HCT116 (cell line): ENCODE measurements around the gene TNRC18. TPM values are rescaled to one million over a fixed set of nuclear protein-coding genes. Genes with fewer than 3 reads are reported as not detected.

ENCODE experiments used
- ATAC-seq: fragments of 200-7000 bp; cut with Tn5 transposase; 2 replicates; pipeline ENCODE4 v1.9.1; 2020; ENCODE audit warnings: mild to moderate bottlenecking, moderate library complexity
- BruUV-seq: library from RNA; stranded (reverse); fragments of 400-500 nt; replicated peaks from 2 replicates; lab custom pipeline; 2021; lab: Mats Ljungman, UMichigan
- CTCF ChIA-PET: fragments of 300-600 bp; sonication (Branson Sonifier 250); formaldehyde crosslinking; loops from one replicate; lab custom pipeline; 2021; ENCODE audit warnings: antibody characterized with exemption; lab: Charles Lee
- POLR2A ChIA-PET: fragments of 300-600, 350-600 bp; sonication (Branson Sonifier 250); formaldehyde crosslinking; loops from one replicate; lab custom pipeline; 2021; ENCODE audit warnings: antibody characterized with exemption; lab: Charles Lee
- RAD21 ChIA-PET, 2 experiments: fragments of 300-600 bp; sonication (Branson Sonifier 250); formaldehyde crosslinking; loops; one replicate each; lab custom pipeline; 2023; ENCODE audit warnings: low total read pairs in 2 of 2; ENCODE audit not compliant: uncharacterized antibody in 2 of 2, unreplicated experiment in 2 of 2, low non-redundant PET in 1 of 2; lab: Charles Lee
- DNase-seq: peaks from one replicate; pipeline ENCODE4 v3.0.0-alpha.2; 2010; ENCODE audit warnings: low read depth, low spot score
- H2AFZ ChIP-seq: fragments of 200-600 bp; shearing (Covaris generic), sonication (generic); 2 replicates; pipeline ENCODE4 v1.6.1; 2017; ENCODE audit warnings: low read depth, mixed run types, mixed read lengths, antibody characterized with exemption, low read length; ENCODE audit not compliant: poor library complexity, severe bottlenecking
- H3K27ac ChIP-seq: 2 replicates; pipeline ENCODE4 v1.5.1; 2012; ENCODE audit warnings: low read depth, low read length
- H3K27me3 ChIP-seq: fragments of 200-600 bp; sonication (generic); 2 replicates; pipeline ENCODE4 v1.6.1; 2016; ENCODE audit warnings: mixed run types, low read length, mixed read lengths; ENCODE audit not compliant: insufficient read depth
- H3K36me3 ChIP-seq, 2 experiments: fragments of 200-500 bp in 1 of 2; fragments of 200-600 bp in 1 of 2; sonication (Bioruptor generic) in 1 of 2; sonication (generic) in 1 of 2; 2 replicates each; pipeline versions ENCODE4 v1.5.1 to v1.6.1; 2014 to 2016; ENCODE audit warnings: low read length in 2 of 2, inconsistent platforms in 1 of 2, mixed read lengths in 1 of 2, mixed run types in 1 of 2; ENCODE audit not compliant: insufficient read depth in 2 of 2, control insufficient read depth in 1 of 2
- H3K4me1 ChIP-seq, 2 experiments: fragments of 200-600 bp in 1 of 2; sonication (generic) in 1 of 2; 2 replicates each; pipeline versions ENCODE4 v1.5.1 to v1.6.1; 2012 to 2017; ENCODE audit warnings: low read length in 2 of 2, inconsistent platforms in 1 of 2, mild to moderate bottlenecking in 1 of 2, mixed read lengths in 1 of 2, mixed run types in 1 of 2, moderate library complexity in 1 of 2; ENCODE audit not compliant: insufficient read depth in 2 of 2, control insufficient read depth in 1 of 2
- H3K4me2 ChIP-seq: fragments of 200-600 bp; sonication (generic); 2 replicates; pipeline ENCODE4 v1.6.1; 2017; ENCODE audit warnings: mixed run types, low read length, mixed read lengths
- H3K4me3 ChIP-seq, 2 experiments: fragments of 200-600 bp in 1 of 2; sonication (generic) in 1 of 2; replicated peaks in 1 of 2; 2 replicates each; pipeline ENCODE4 v1.5.1; 2011 to 2016; ENCODE audit warnings: low read length in 2 of 2, control low read depth in 1 of 2, low read depth in 1 of 2, mild to moderate bottlenecking in 1 of 2, mixed read lengths in 1 of 2, mixed run types in 1 of 2
- H3K79me2 ChIP-seq: fragments of 200-600 bp; sonication (generic); 2 replicates; pipeline ENCODE4 v1.6.1; 2017; ENCODE audit warnings: mild to moderate bottlenecking, mixed run types, low read length, moderate library complexity, mixed read lengths; ENCODE audit not compliant: insufficient read depth
- H3K9ac ChIP-seq: fragments of 200-600 bp; sonication (generic); 2 replicates; pipeline ENCODE4 v1.6.1; 2016; ENCODE audit warnings: low read length, mixed read lengths
- H3K9me2 ChIP-seq: fragments of 200-600 bp; sonication (generic), shearing (Covaris generic); 2 replicates; pipeline ENCODE4 v1.6.1; 2017; ENCODE audit warnings: mixed run types, mild to moderate bottlenecking, moderate library complexity; ENCODE audit not compliant: insufficient read depth
- H3K9me3 ChIP-seq, 2 experiments: fragments of 200-500 bp in 1 of 2; fragments of 200-600 bp in 1 of 2; sonication (Bioruptor generic) in 1 of 2; sonication (generic) in 1 of 2; 2 replicates each; pipeline ENCODE4 v1.6.1; 2014 to 2017; ENCODE audit warnings: low read length in 2 of 2, mixed read lengths in 2 of 2, inconsistent platforms in 1 of 2, low read depth in 1 of 2, mild to moderate bottlenecking in 1 of 2, mixed run types in 1 of 2, moderate library complexity in 1 of 2; ENCODE audit not compliant: control insufficient read depth in 1 of 2, insufficient read depth in 1 of 2
- H4K20me1 ChIP-seq: fragments of 200-600 bp; sonication (generic), shearing (Covaris generic); 2 replicates; pipeline ENCODE4 v1.6.1; 2017; ENCODE audit warnings: mixed run types, mild to moderate bottlenecking, moderate library complexity; ENCODE audit not compliant: insufficient read depth
- CBX3 ChIP-seq: IDR thresholded peaks from 2 replicates; pipeline ENCODE4 v1.6.1; 2012; ENCODE audit warnings: low read depth
- CEBPB ChIP-seq: IDR thresholded peaks from 2 replicates; pipeline ENCODE4 v1.6.1; 2012; ENCODE audit warnings: low read depth
- EGR1 ChIP-seq: IDR thresholded peaks from 2 replicates; pipeline ENCODE4 v1.6.1; 2012; ENCODE audit warnings: low read depth
- ELF1 ChIP-seq: IDR thresholded peaks from 2 replicates; pipeline ENCODE4 v1.6.1; 2012; ENCODE audit warnings: low read depth, borderline replicate concordance
- EZH2 ChIP-seq: fragments of 200-600 bp; sonication (generic); IDR thresholded peaks from 2 replicates; pipeline ENCODE4 v1.6.1; 2017; ENCODE audit warnings: antibody characterized with exemption, mixed run types
- EZH2phosphoT487 ChIP-seq: fragments of 200-600 bp; IDR thresholded peaks from 2 replicates; pipeline ENCODE4 v1.6.1; 2018; ENCODE audit warnings: antibody characterized with exemption, borderline replicate concordance
- FOSL1 ChIP-seq: IDR thresholded peaks from 2 replicates; pipeline ENCODE4 v1.6.1; 2012; ENCODE audit warnings: low read depth
- POLR2A ChIP-seq: IDR thresholded peaks from 2 replicates; pipeline ENCODE4 v1.7.0; 2011; ENCODE audit warnings: borderline replicate concordance; ENCODE audit not compliant: insufficient read depth, insufficient read length; ENCODE audit errors: extremely low read depth
- POLR2AphosphoS5 ChIP-seq: IDR thresholded peaks from 2 replicates; pipeline ENCODE4 v1.6.1; 2011; ENCODE audit warnings: mild to moderate bottlenecking, low read depth, low read length, moderate library complexity
- SIN3A ChIP-seq: IDR thresholded peaks from 2 replicates; pipeline ENCODE4 v1.6.1; 2012; ENCODE audit warnings: low read depth
- SP1 ChIP-seq: IDR thresholded peaks from 2 replicates; pipeline ENCODE4 v1.6.1; 2012; ENCODE audit warnings: low read depth
- SRF ChIP-seq: IDR thresholded peaks from 2 replicates; pipeline ENCODE4 v1.6.1; 2012; ENCODE audit warnings: low read depth
- TCF7L2 ChIP-seq: IDR thresholded peaks from 2 replicates; pipeline ENCODE4 v1.7.0; 2011; ENCODE audit warnings: borderline replicate concordance, inconsistent platforms; ENCODE audit not compliant: insufficient read depth, insufficient read length; ENCODE audit errors: extremely low read depth
- ZFX ChIP-seq: fragments of 450-650 bp; IDR thresholded peaks from 2 replicates; pipeline ENCODE4 v1.6.1; 2017
- ZNF274 ChIP-seq: fragments of 200-500 bp; sonication (Bioruptor generic); IDR thresholded peaks from 2 replicates; pipeline ENCODE4 v1.6.1; 2014; ENCODE audit warnings: mild to moderate bottlenecking, low read depth, low read length, inconsistent platforms
- intact Hi-C: fragments of 100-400 bp; cut with micrococcal nuclease; formaldehyde crosslinking; loops from 2 replicates; pipeline ENCODE4 v1.10.0; 2022
- total RNA-seq: library from RNA; stranded (reverse); gene quantifications from one replicate; pipeline ENCODE4 v1.2.1, GENCODE V29; 2021; ENCODE audit not compliant: unreplicated experiment
- TF ChIP-seq, protein P1 (sequence below): IDR thresholded peaks from 2 replicates; pipeline ENCODE4 v1.6.1; 2012; ENCODE audit warnings: low read depth
- TF ChIP-seq, protein P2 (sequence below): IDR thresholded peaks from 2 replicates; pipeline ENCODE4 v1.6.1; 2012
- TF ChIP-seq, protein P3 (sequence below), 3 experiments: fragments of 200-600 bp in 1 of 3; sonication (generic) in 1 of 3; IDR thresholded peaks in 2 of 3; conservative IDR thresholded peaks in 1 of 3; 2 replicates each; pipeline ENCODE4 v1.5.1; 2012 to 2017; ENCODE audit warnings: low read depth in 2 of 3, low read length in 2 of 3, antibody characterized with exemption in 1 of 3, borderline replicate concordance in 1 of 3, control low read depth in 1 of 3, mild to moderate bottlenecking in 1 of 3, mixed read lengths in 1 of 3, mixed run types in 1 of 3, moderate library complexity in 1 of 3; ENCODE audit not compliant: insufficient read depth in 1 of 3
- TF ChIP-seq, protein P4 (sequence below): IDR thresholded peaks from 2 replicates; pipeline ENCODE4 v1.6.1; 2012

TNRC18 gene
- total RNA-seq, 1 experiment from 2014 or later: 101 TPM

DNA sequence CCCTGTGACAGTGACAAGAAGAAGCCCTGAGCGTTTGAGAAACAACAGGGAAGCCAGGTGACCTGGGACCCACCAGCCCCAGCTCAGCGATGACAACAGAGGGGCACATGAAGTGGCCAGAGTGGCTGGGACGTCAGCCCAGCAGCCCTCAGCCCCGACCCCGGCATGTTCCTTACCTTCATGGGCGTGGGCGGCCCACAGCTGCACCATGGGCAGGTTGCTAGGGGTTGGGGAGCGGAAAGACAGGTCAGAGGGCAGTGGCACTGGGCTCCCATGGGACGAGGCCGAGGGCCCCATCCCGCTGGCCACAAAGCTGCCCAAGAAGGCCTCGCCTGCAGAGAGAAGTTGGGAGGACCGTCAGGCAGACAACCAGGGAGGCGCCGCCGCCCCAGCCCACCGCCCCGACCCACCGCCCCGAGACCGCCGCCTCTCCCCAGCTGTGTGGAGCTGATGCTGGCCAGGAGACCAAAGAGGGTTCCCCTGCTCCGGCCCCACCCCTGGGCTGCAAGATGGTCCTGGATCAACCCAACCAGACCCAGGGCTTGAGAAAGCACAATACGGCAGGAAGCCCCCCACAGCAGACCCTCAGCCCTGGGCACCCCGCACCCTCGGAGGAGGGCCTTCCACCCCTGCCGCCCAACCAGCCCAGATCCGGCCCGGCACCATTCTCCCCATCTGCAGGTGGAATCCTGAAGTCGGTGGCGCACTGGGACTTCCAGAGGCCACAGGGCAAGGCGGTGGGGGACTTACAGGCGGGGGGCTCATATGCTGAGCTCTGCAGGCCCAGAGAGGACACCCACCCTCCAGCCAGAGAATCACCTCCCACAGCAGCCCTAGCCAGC is 29.1 kb downstream of the TNRC18 start:
- intact Hi-C loops: no loop called here
- no peaks in the 10 kb centered on the region for H4K20me1 ChIP-seq
- no peaks in the 10 kb centered on the region for H3K9me3 ChIP-seq
- ATAC-seq (no peak), DNase-seq (no peak)
- no peak overlapping the region for H3K4me2 ChIP-seq
- no peak overlapping the region for H2AFZ ChIP-seq
- no TSS peak for BruUV-seq
- CTCF ChIA-PET: interaction anchor here (0.7 kb wide), 1 partner anchor 28 kb away, joined by 6 read pairs; no protein-coding TSS in a partner anchor
- RAD21 ChIA-PET: no interaction called here
- peaks cover 14 to 37% of the 10 kb centered on the region in 2 experiments; a peak in 3 of 4 replicates for H3K4me1 ChIP-seq
- no peaks in the 10 kb centered on the region for H3K9me2 ChIP-seq
- no peak overlapping the region for H3K27ac ChIP-seq
- no peak for TF ChIP-seq SIN3A
- TF ChIP-seq EZH2phosphoT487: no peak
- TF ChIP-seq EZH2: no peak
- TF ChIP-seq, protein P1, sequence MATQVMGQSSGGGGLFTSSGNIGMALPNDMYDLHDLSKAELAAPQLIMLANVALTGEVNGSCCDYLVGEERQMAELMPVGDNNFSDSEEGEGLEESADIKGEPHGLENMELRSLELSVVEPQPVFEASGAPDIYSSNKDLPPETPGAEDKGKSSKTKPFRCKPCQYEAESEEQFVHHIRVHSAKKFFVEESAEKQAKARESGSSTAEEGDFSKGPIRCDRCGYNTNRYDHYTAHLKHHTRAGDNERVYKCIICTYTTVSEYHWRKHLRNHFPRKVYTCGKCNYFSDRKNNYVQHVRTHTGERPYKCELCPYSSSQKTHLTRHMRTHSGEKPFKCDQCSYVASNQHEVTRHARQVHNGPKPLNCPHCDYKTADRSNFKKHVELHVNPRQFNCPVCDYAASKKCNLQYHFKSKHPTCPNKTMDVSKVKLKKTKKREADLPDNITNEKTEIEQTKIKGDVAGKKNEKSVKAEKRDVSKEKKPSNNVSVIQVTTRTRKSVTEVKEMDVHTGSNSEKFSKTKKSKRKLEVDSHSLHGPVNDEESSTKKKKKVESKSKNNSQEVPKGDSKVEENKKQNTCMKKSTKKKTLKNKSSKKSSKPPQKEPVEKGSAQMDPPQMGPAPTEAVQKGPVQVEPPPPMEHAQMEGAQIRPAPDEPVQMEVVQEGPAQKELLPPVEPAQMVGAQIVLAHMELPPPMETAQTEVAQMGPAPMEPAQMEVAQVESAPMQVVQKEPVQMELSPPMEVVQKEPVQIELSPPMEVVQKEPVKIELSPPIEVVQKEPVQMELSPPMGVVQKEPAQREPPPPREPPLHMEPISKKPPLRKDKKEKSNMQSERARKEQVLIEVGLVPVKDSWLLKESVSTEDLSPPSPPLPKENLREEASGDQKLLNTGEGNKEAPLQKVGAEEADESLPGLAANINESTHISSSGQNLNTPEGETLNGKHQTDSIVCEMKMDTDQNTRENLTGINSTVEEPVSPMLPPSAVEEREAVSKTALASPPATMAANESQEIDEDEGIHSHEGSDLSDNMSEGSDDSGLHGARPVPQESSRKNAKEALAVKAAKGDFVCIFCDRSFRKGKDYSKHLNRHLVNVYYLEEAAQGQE: no peak
- no peak for TF ChIP-seq TCF7L2
- TF ChIP-seq FOSL1: no peak
- no peak for TF ChIP-seq POLR2A
- TF ChIP-seq, protein P2, sequence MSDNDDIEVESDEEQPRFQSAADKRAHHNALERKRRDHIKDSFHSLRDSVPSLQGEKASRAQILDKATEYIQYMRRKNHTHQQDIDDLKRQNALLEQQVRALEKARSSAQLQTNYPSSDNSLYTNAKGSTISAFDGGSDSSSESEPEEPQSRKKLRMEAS: no peak
- TF ChIP-seq EGR1: no peak
- no peak for TF ChIP-seq CEBPB
- TF ChIP-seq POLR2AphosphoS5: no peak
- TF ChIP-seq, protein P3, sequence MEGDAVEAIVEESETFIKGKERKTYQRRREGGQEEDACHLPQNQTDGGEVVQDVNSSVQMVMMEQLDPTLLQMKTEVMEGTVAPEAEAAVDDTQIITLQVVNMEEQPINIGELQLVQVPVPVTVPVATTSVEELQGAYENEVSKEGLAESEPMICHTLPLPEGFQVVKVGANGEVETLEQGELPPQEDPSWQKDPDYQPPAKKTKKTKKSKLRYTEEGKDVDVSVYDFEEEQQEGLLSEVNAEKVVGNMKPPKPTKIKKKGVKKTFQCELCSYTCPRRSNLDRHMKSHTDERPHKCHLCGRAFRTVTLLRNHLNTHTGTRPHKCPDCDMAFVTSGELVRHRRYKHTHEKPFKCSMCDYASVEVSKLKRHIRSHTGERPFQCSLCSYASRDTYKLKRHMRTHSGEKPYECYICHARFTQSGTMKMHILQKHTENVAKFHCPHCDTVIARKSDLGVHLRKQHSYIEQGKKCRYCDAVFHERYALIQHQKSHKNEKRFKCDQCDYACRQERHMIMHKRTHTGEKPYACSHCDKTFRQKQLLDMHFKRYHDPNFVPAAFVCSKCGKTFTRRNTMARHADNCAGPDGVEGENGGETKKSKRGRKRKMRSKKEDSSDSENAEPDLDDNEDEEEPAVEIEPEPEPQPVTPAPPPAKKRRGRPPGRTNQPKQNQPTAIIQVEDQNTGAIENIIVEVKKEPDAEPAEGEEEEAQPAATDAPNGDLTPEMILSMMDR (IDR thresholded peaks at IDR 0.05 in 2 of 3, conservative IDR thresholded peaks at IDR 0.05 in 1 of 3; ENCODE audit: borderline replicate concordance in 1 of 3, insufficient read depth in 1 of 3, low read depth in 2 of 3, low read length in 2 of 3): no peak
- TF ChIP-seq, protein P4, sequence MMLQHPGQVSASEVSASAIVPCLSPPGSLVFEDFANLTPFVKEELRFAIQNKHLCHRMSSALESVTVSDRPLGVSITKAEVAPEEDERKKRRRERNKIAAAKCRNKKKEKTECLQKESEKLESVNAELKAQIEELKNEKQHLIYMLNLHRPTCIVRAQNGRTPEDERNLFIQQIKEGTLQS: no peak
- TF ChIP-seq SRF: no peak
- TF ChIP-seq ZFX: no peak
- TF ChIP-seq ELF1: no peak
- no peak for TF ChIP-seq ZNF274
- TF ChIP-seq CBX3: no peak
- no peak for TF ChIP-seq SP1
- no peak overlapping the region for H3K4me3 ChIP-seq
- POLR2A ChIA-PET: no interaction called here
- no peak overlapping the region for H3K9ac ChIP-seq
- no peaks in the 10 kb centered on the region for H3K27me3 ChIP-seq
- H3K36me3 ChIP-seq: peaks cover 20 to 27% of the 10 kb centered on the region in 2 experiments; a peak in 3 of 4 replicates
- H3K79me2 ChIP-seq: peaks cover 74% of the 10 kb centered on the region
